ENCODE results near the gene NMT1.

DNA sequence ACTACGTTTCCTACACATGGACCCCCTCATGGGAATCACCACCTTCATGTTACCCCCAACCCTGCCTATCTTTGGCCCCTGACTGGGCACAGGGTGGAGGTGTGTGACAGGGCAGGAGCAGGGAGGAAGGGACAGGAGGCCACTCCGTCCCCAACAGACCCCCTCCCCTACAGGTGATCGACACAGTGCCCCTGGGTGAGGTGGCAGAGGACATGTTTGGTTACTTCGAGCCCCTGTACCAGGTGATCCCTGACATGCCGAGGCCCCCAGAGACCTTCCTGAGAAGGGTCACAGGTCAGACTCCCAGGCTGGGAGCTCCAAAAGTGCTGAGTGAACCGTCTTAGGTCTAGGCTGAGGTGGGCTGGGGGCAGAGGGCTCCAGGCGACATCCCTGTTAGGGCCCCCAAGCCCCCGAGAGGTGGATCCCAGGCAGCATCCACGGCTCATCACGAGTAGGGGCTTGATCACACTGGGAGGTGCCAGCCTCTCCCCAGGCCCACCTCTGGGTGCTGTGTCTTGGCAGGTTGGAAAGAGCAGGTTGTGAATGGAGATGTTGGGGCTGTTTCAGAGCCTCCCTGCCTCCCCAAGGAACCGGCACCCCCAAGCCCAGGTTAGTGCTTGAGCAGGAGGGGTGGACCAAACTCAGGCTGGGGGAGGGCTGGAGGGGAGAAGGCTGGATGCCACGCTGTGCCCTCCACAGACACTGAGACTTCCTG, 75.9 kb downstream of the NMT1 start:
- TF ChIP-seq, protein P1, sequence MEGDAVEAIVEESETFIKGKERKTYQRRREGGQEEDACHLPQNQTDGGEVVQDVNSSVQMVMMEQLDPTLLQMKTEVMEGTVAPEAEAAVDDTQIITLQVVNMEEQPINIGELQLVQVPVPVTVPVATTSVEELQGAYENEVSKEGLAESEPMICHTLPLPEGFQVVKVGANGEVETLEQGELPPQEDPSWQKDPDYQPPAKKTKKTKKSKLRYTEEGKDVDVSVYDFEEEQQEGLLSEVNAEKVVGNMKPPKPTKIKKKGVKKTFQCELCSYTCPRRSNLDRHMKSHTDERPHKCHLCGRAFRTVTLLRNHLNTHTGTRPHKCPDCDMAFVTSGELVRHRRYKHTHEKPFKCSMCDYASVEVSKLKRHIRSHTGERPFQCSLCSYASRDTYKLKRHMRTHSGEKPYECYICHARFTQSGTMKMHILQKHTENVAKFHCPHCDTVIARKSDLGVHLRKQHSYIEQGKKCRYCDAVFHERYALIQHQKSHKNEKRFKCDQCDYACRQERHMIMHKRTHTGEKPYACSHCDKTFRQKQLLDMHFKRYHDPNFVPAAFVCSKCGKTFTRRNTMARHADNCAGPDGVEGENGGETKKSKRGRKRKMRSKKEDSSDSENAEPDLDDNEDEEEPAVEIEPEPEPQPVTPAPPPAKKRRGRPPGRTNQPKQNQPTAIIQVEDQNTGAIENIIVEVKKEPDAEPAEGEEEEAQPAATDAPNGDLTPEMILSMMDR (IDR thresholded peaks at IDR 0.05) = no peak
- TF ChIP-seq POLR2A (IDR thresholded peaks at IDR 0.05) = no peak
